HL-60/S4 (cell line): Measurements from ENCODE around the gene DYNLT5.
"Not testable (repeated sequence)": the region's sequence is repeated elsewhere in the genome, so short reads cannot be mapped to it uniquely, and the experiment has no call there.

Source experiments
- in situ Hi-C: fragments of 300-500 bp; cut with MboI; formaldehyde crosslinking; loops from 2 replicates; pipeline ENCODE4 v1.14.3; 2022; ENCODE audit warnings: low sequenced_read_pairs

The DYNLT5 gene

GRCh38 chr1:66779475-66780078 lies 27.3 kb downstream of the DYNLT5 start:
- in situ Hi-C loops = no loop called here

GRCh38 chr1:66785800-66786199 lies 33.5 kb downstream of the DYNLT5 start:
- in situ Hi-C loops = not testable (repeated sequence)

GRCh38 chr1:66787641-66788040 lies 35.4 kb downstream of the DYNLT5 start:
- in situ Hi-C loops = no loop called here

- in situ Hi-C loops = no loop called here
Observed at GRCh38 chr1:66788231-66788939, 36.1 kb downstream of the DYNLT5 start.

- in situ Hi-C loops = no loop called here
Observed at GRCh38 chr1:66791621-66792610, 39.7 kb downstream of the DYNLT5 start.

- in situ Hi-C loops = not testable (repeated sequence)
Observed at GRCh38 chr1:66795839-66796238, 43.6 kb downstream of the DYNLT5 start.

- in situ Hi-C loops = no loop called here
Observed at GRCh38 chr1:66809245-66809644, 57.0 kb downstream of the DYNLT5 start.

GRCh38 chr1:66809736-66810326 lies 57.6 kb downstream of the DYNLT5 start:
- in situ Hi-C loops = no loop called here

GRCh38 chr1:66824771-66825170 lies 72.5 kb downstream of the DYNLT5 start:
- in situ Hi-C loops = no loop called here
